ENCODE data around the gene ELAVL1. TPM values are rescaled to one million over a fixed set of nuclear protein-coding genes. Genes with fewer than 3 reads are reported as not detected.

Gene ELAVL1
- total and polyA plus RNA-seq, 2 of the 13 experiments (the other 11 are each of a cell fraction or from before 2014, with no cell fraction given), result 27.9 to 38.4 TPM

- ATAC-seq (no peak), FAIRE-seq (no peak), DNase-seq (ENCODE audit: low spot score) (no peak)
- Histone ChIP-seq H3K27me3 (ENCODE audit: control insufficient read depth in 1 of 2, insufficient read depth in 2 of 2, low read length in 2 of 2) (no peaks in the 10 kb centered on the region; a peak in 1 of 5 replicates), H3K9ac (ENCODE audit: insufficient read depth, low read depth, low read length) (no peak overlapping the region), H2AFZ (ENCODE audit: low read length) (no peak overlapping the region), H4K20me1 (ENCODE audit: insufficient read depth, low read length) (no peaks in the 10 kb centered on the region), H3K4me2 (ENCODE audit: low read depth, low read length) (no peak overlapping the region), H3K79me2 (ENCODE audit: insufficient read depth, low read length) (no peaks in the 10 kb centered on the region), H3K4me1 (ENCODE audit: insufficient read depth, low read length) (peaks cover 35% of the 10 kb centered on the region), H3K9me3 (ENCODE audit: low read length) (no peaks in the 10 kb centered on the region), H3K36me3 (replicated peaks in 1 of 2; ENCODE audit: control insufficient read depth in 1 of 2, insufficient read depth in 2 of 2, low read length in 2 of 2) (no peaks in the 10 kb centered on the region), H3K27ac (ENCODE audit: extremely low read length, insufficient read depth, low read length) (no peak overlapping the region), H3K4me3 (replicated peaks in 1 of 3; ENCODE audit: insufficient read depth in 1 of 3, low read depth in 2 of 3, low read length in 3 of 3) (no peak overlapping the region)
- CTCF ChIA-PET (ENCODE audit: low intra/inter-chr PET ratio, low total read pairs), result no interaction called here
- WGBS (ENCODE audit: low lambda C conversion rate), result 52% methylated on average over 7 of the region's 7 CpGs
- intact Hi-C loops (cut with micrococcal nuclease; ENCODE audit: unreplicated experiment) (no loop called here), in situ Hi-C loops (cut with HindIII; ENCODE audit: extremely low pct_ligation_motif_present, low pct_unique_long_range_greater_than_20kb) (no loop called here)
- POLR2A ChIA-PET, result no interaction called here
- no peak for TF ChIP-seq HNRNPL (IDR thresholded peaks at IDR 0.05; ENCODE audit: low read depth, low read length)
- TF ChIP-seq ZFP90 (CRISPR knock-in tag; IDR thresholded peaks at IDR 0.05; ENCODE audit: borderline replicate concordance), result no peak
- no peak for TF ChIP-seq NFE2L1 (CRISPR knock-in tag; IDR thresholded peaks at IDR 0.05; ENCODE audit: borderline replicate concordance)
- TF ChIP-seq ZNF431 (CRISPR knock-in tag; IDR thresholded peaks at IDR 0.05; ENCODE audit: borderline replicate concordance, low read depth), result no peak
- TF ChIP-seq ZNF629 (CRISPR knock-in tag; conservative IDR thresholded peaks at IDR 0.05), result no peak
- no peak for TF ChIP-seq SNAPC2 (CRISPR knock-in tag; IDR thresholded peaks at IDR 0.05)
- TF ChIP-seq TEAD2 (CRISPR knock-in tag; IDR thresholded peaks at IDR 0.05), result no peak
- TF ChIP-seq SOX13 (IDR thresholded peaks at IDR 0.05), result no peak
- no peak for TF ChIP-seq SOX13 (CRISPR knock-in tag; conservative IDR thresholded peaks at IDR 0.05 in 1 of 2, IDR thresholded peaks at IDR 0.05 in 1 of 2)
- no peak for TF ChIP-seq ZNF639 (CRISPR knock-in tag; conservative IDR thresholded peaks at IDR 0.05)
- no TSS peak for BruUV-seq (replicated peaks)
Measured at GRCh38 chr19:8036434-8037099, 31.1 kb upstream of the ELAVL1 start.
